HUES48 (cell line): ENCODE data around the gene SH2B3.

Source experiments
- H3K27ac ChIP-seq: one replicate; pipeline ENCODE4 v1.7.0; 2013; ENCODE audit warnings: low read depth, low read length, inconsistent platforms
- H3K27me3 ChIP-seq: 2 replicates; pipeline ENCODE4 v1.6.1; 2013; ENCODE audit warnings: mild to moderate bottlenecking, low read length; ENCODE audit not compliant: control insufficient read depth, insufficient read depth
- H3K36me3 ChIP-seq: 2 replicates; pipeline ENCODE4 v1.6.1; 2013; ENCODE audit warnings: low read length; ENCODE audit not compliant: control insufficient read depth, insufficient read depth
- H3K4me1 ChIP-seq: 2 replicates; pipeline ENCODE4 v1.6.1; 2013; ENCODE audit warnings: mild to moderate bottlenecking, low read length; ENCODE audit not compliant: control insufficient read depth, insufficient read depth
- H3K4me3 ChIP-seq: 2 replicates; pipeline ENCODE4 v1.5.1; 2013; ENCODE audit warnings: mild to moderate bottlenecking, low read depth, low read length
- H3K9ac ChIP-seq: 2 replicates; pipeline ENCODE4 v1.6.1; 2013; ENCODE audit warnings: mild to moderate bottlenecking, low read depth, low read length, moderate library complexity
- H3K9me3 ChIP-seq: 2 replicates; pipeline ENCODE4 v1.6.1; 2013; ENCODE audit warnings: low read length; ENCODE audit not compliant: control insufficient read depth, insufficient read depth

The SH2B3 gene

GRCh38 chr12:111424189-111424792 lies 18.6 kb downstream of the SH2B3 start:
- peaks cover 17% of the 10 kb centered on the region for H3K4me1 ChIP-seq
- peaks cover 14% of the 10 kb centered on the region for H3K36me3 ChIP-seq
- H3K9ac ChIP-seq: no peak overlapping the region
- H3K4me3 ChIP-seq: no peak overlapping the region
- H3K27me3 ChIP-seq: no peaks in the 10 kb centered on the region
- peak overlapping the region; percentile 7 for H3K27ac ChIP-seq
- no peaks in the 10 kb centered on the region for H3K9me3 ChIP-seq

GRCh38 chr12:111424793-111425251 lies 19.1 kb downstream of the SH2B3 start:
- Histone ChIP-seq H3K4me1 (peaks cover 20% of the 10 kb centered on the region), H3K4me3 (no peak overlapping the region), H3K27me3 (no peaks in the 10 kb centered on the region), H3K27ac (peak overlapping the region; percentile 7), H3K36me3 (peaks cover 10% of the 10 kb centered on the region), H3K9ac (no peak overlapping the region), H3K9me3 (no peaks in the 10 kb centered on the region)

- Histone ChIP-seq H3K27me3 (no peaks in the 10 kb centered on the region), H3K27ac (peak overlapping the region; percentile 40), H3K9me3 (no peaks in the 10 kb centered on the region), H3K9ac (no peak overlapping the region), H3K4me1 (peaks cover 28% of the 10 kb centered on the region), H3K4me3 (no peak overlapping the region), H3K36me3 (peaks cover 5% of the 10 kb centered on the region)
These were observed 19.9 kb downstream of the SH2B3 start for GRCh38 chr12:111425655-111426054.

- Histone ChIP-seq H3K9me3 (no peaks in the 10 kb centered on the region), H3K9ac (no peak overlapping the region), H3K27me3 (no peaks in the 10 kb centered on the region), H3K4me1 (peaks cover 29% of the 10 kb centered on the region), H3K4me3 (no peak overlapping the region), H3K36me3 (no peaks in the 10 kb centered on the region), H3K27ac (no peak overlapping the region)
These were observed 20.8 kb downstream of the SH2B3 start for GRCh38 chr12:111426344-111427185.

GRCh38 chr12:111427417-111428074 lies 21.8 kb downstream of the SH2B3 start:
- Histone ChIP-seq H3K4me1 (peaks cover 24% of the 10 kb centered on the region), H3K27me3 (no peaks in the 10 kb centered on the region), H3K9me3 (no peaks in the 10 kb centered on the region), H3K36me3 (no peaks in the 10 kb centered on the region), H3K4me3 (no peak overlapping the region), H3K9ac (no peak overlapping the region), H3K27ac (no peak overlapping the region)

- H3K36me3 ChIP-seq: no peaks in the 10 kb centered on the region
- H3K9me3 ChIP-seq: no peaks in the 10 kb centered on the region
- no peak overlapping the region for H3K9ac ChIP-seq
- H3K27ac ChIP-seq: no peak overlapping the region
- peaks cover 24% of the 10 kb centered on the region for H3K4me1 ChIP-seq
- no peaks in the 10 kb centered on the region for H3K27me3 ChIP-seq
- H3K4me3 ChIP-seq: no peak overlapping the region
These were observed 22.5 kb downstream of the SH2B3 start for GRCh38 chr12:111428081-111428727.

GRCh38 chr12:111428728-111429175 lies 23.0 kb downstream of the SH2B3 start:
- Histone ChIP-seq H3K9ac (no peak overlapping the region), H3K27me3 (no peaks in the 10 kb centered on the region), H3K4me1 (peaks cover 24% of the 10 kb centered on the region), H3K36me3 (no peaks in the 10 kb centered on the region), H3K9me3 (no peaks in the 10 kb centered on the region), H3K27ac (no peak overlapping the region), H3K4me3 (no peak overlapping the region)

GRCh38 chr12:111429828-111430432 lies 24.2 kb downstream of the SH2B3 start:
- H3K4me3 ChIP-seq: no peak overlapping the region
- H3K27ac ChIP-seq: no peak overlapping the region
- peaks cover 31% of the 10 kb centered on the region for H3K4me1 ChIP-seq
- no peaks in the 10 kb centered on the region for H3K27me3 ChIP-seq
- no peaks in the 10 kb centered on the region for H3K36me3 ChIP-seq
- no peak overlapping the region for H3K9ac ChIP-seq
- no peaks in the 10 kb centered on the region for H3K9me3 ChIP-seq

GRCh38 chr12:111430433-111431353 lies 25.0 kb downstream of the SH2B3 start:
- no peak overlapping the region for H3K27ac ChIP-seq
- no peaks in the 10 kb centered on the region for H3K27me3 ChIP-seq
- H3K36me3 ChIP-seq: no peaks in the 10 kb centered on the region
- peaks cover 28% of the 10 kb centered on the region for H3K4me1 ChIP-seq
- H3K9me3 ChIP-seq: no peaks in the 10 kb centered on the region
- no peak overlapping the region for H3K9ac ChIP-seq
- H3K4me3 ChIP-seq: no peak overlapping the region

GRCh38 chr12:111431772-111432171 lies 26.0 kb downstream of the SH2B3 start:
- peaks cover 28% of the 10 kb centered on the region for H3K4me1 ChIP-seq
- no peak overlapping the region for H3K9ac ChIP-seq

More at GRCh38 chr12:111431772-111432171, 26.0 kb downstream of the SH2B3 start:
- H3K27ac ChIP-seq: no peak overlapping the region
- H3K4me3 ChIP-seq: no peak overlapping the region
- no peaks in the 10 kb centered on the region for H3K36me3 ChIP-seq
- H3K9me3 ChIP-seq: no peaks in the 10 kb centered on the region
- H3K27me3 ChIP-seq: no peaks in the 10 kb centered on the region
